Loucy (cell line): ENCODE results near the gene ARFIP1.

Experiments
- H2AFZ ChIP-seq: fragments of 200-600 bp; sonication (generic); 2 replicates; pipeline ENCODE4 v1.6.0; 2016; ENCODE audit warnings: antibody characterized with exemption, mild to moderate bottlenecking, low read length, moderate library complexity
- H3F3A ChIP-seq: fragments of 200-600 bp; 2 replicates; pipeline ENCODE4 v1.6.0; 2016; ENCODE audit warnings: antibody characterized with exemption, low read depth, mild to moderate bottlenecking
- H3K27me3 ChIP-seq: fragments of 200-600 bp; sonication (generic); 2 replicates; pipeline ENCODE4 v1.6.1; 2014; ENCODE audit warnings: low read length, mild to moderate bottlenecking; ENCODE audit not compliant: insufficient read depth, poor library complexity, severe bottlenecking
- H3K36me3 ChIP-seq: fragments of 200-600 bp; sonication (generic); 2 replicates; pipeline ENCODE4 v1.6.1; 2016; ENCODE audit warnings: low read length; ENCODE audit not compliant: insufficient read depth
- H3K4me1 ChIP-seq: fragments of 200-600 bp; sonication (generic); 2 replicates; pipeline ENCODE4 v1.5.1; 2014; ENCODE audit warnings: low read length, mild to moderate bottlenecking; ENCODE audit not compliant: insufficient read depth, poor library complexity, severe bottlenecking
- H3K4me2 ChIP-seq: fragments of 200-600 bp; sonication (generic); 2 replicates; pipeline ENCODE4 v1.6.0; 2014; ENCODE audit warnings: antibody characterized with exemption, low read length, low read depth, mild to moderate bottlenecking; ENCODE audit not compliant: poor library complexity, severe bottlenecking
- H3K4me3 ChIP-seq: fragments of 200-600 bp; sonication (generic); 2 replicates; pipeline ENCODE4 v1.5.1; 2014; ENCODE audit warnings: low read length, mild to moderate bottlenecking, mixed read lengths; ENCODE audit not compliant: poor library complexity, severe bottlenecking
- H3K79me2 ChIP-seq: fragments of 200-600 bp; sonication (generic); 2 replicates; pipeline ENCODE4 v1.6.1; 2014; ENCODE audit warnings: low read length; ENCODE audit not compliant: insufficient read depth
- H3K9ac ChIP-seq: fragments of 200-600 bp; sonication (generic); 2 replicates; pipeline ENCODE4 v1.6.0; 2014; ENCODE audit warnings: mild to moderate bottlenecking, low read depth, low read length, moderate library complexity; ENCODE audit not compliant: poor library complexity, severe bottlenecking
- H3K9me2 ChIP-seq: fragments of 200-600 bp; sonication (generic); replicated peaks from 2 replicates; pipeline ENCODE4 v1.6.1; 2016; ENCODE audit warnings: low read depth, low read length, mixed read lengths
- H3K9me3 ChIP-seq: fragments of 200-600 bp; sonication (generic); 2 replicates; pipeline ENCODE4 v1.6.1; 2014; ENCODE audit warnings: mild to moderate bottlenecking, antibody characterized with exemption, low read length, low read depth; ENCODE audit not compliant: insufficient read depth
- H4K20me1 ChIP-seq: fragments of 200-600 bp; sonication (generic); 2 replicates; pipeline ENCODE4 v1.6.0; 2014; ENCODE audit warnings: antibody characterized with exemption, low read length, mild to moderate bottlenecking; ENCODE audit not compliant: insufficient read depth, poor library complexity, severe bottlenecking
- CTCF ChIP-seq: fragments of 200-600 bp; sonication (generic); conservative IDR thresholded peaks from 2 replicates; pipeline ENCODE4 v1.5.1; 2014; ENCODE audit warnings: mild to moderate bottlenecking, antibody characterized with exemption, low read length
- EZH2phosphoT487 ChIP-seq: fragments of 200-600 bp; IDR thresholded peaks from 2 replicates; pipeline ENCODE4 v1.6.1; 2018; ENCODE audit warnings: antibody characterized with exemption, mild to moderate bottlenecking, moderate library complexity, borderline replicate concordance

Gene ARFIP1

GRCh38 chr4:152886201-152886600, 106.4 kb downstream of the ARFIP1 start:
- H3K4me2 ChIP-seq = no peak overlapping the region
- peaks cover 27% of the 10 kb centered on the region; the same call in 1 of the 2 replicates for H3K36me3 ChIP-seq
- H3K9me3 ChIP-seq = no peaks in the 10 kb centered on the region
- H3K4me1 ChIP-seq = no peaks in the 10 kb centered on the region
- H4K20me1 ChIP-seq = no peaks in the 10 kb centered on the region
- no peaks in the 10 kb centered on the region for H3F3A ChIP-seq
- no peak overlapping the region for H3K9ac ChIP-seq
- no peaks in the 10 kb centered on the region for H3K9me2 ChIP-seq
- no peak overlapping the region for H2AFZ ChIP-seq
- no peaks in the 10 kb centered on the region for H3K79me2 ChIP-seq
- TF ChIP-seq EZH2phosphoT487 = no peak
- TF ChIP-seq CTCF = no peak
- no peak overlapping the region for H3K4me3 ChIP-seq
- no peaks in the 10 kb centered on the region for H3K27me3 ChIP-seq

- H3K79me2 ChIP-seq = no peaks in the 10 kb centered on the region
- no peak overlapping the region for H3K9ac ChIP-seq
- H3F3A ChIP-seq = no peaks in the 10 kb centered on the region
- H3K36me3 ChIP-seq = peaks cover 22% of the 10 kb centered on the region; the same call in 1 of the 2 replicates
- H3K4me3 ChIP-seq = no peak overlapping the region
- no peak overlapping the region for H2AFZ ChIP-seq
- no peaks in the 10 kb centered on the region for H3K9me3 ChIP-seq
- no peaks in the 10 kb centered on the region for H3K27me3 ChIP-seq
- TF ChIP-seq CTCF (no peak), EZH2phosphoT487 (no peak)
- no peaks in the 10 kb centered on the region for H3K4me1 ChIP-seq
- H4K20me1 ChIP-seq = no peaks in the 10 kb centered on the region
- H3K9me2 ChIP-seq = no peaks in the 10 kb centered on the region
- no peak overlapping the region for H3K4me2 ChIP-seq
Observed at GRCh38 chr4:152887981-152888380, 108.2 kb downstream of the ARFIP1 start.

- H3K4me3 ChIP-seq = no peak overlapping the region
Observed at GRCh38 chr4:152892974-152893373, 113.2 kb downstream of the ARFIP1 start.

More at GRCh38 chr4:152892974-152893373, 113.2 kb downstream of the ARFIP1 start:
- Histone ChIP-seq H3K9me2 (no peaks in the 10 kb centered on the region), H3K9ac (no peak overlapping the region), H3K4me1 (peaks cover 18% of the 10 kb centered on the region), H3F3A (no peaks in the 10 kb centered on the region), H2AFZ (no peak overlapping the region), H3K27me3 (no peaks in the 10 kb centered on the region), H3K9me3 (no peaks in the 10 kb centered on the region), H3K36me3 (peaks cover 8% of the 10 kb centered on the region; the same call in 1 of the 2 replicates), H4K20me1 (no peaks in the 10 kb centered on the region), H3K79me2 (no peaks in the 10 kb centered on the region), H3K4me2 (no peak overlapping the region)
- no peak for TF ChIP-seq EZH2phosphoT487
- no peak for TF ChIP-seq CTCF
